DOHH2 (cell line): ENCODE results near the gene PARL.

Experiments
- EZH2phosphoT487 ChIP-seq: fragments of 200-600 bp; sonication (generic); IDR thresholded peaks from 2 replicates; pipeline ENCODE4 v1.6.1; 2017; ENCODE audit warnings: borderline replicate concordance, mild to moderate bottlenecking, antibody characterized with exemption, low read length, moderate library complexity, mixed read lengths
- TF ChIP-seq, protein P1 (sequence below): fragments of 200-600 bp; sonication (generic); IDR thresholded peaks from one replicate; pipeline ENCODE4 v1.5.1; 2014; ENCODE audit warnings: antibody characterized with exemption, mild to moderate bottlenecking, low read depth, low read length; ENCODE audit not compliant: poor library complexity, severe bottlenecking

DNA sequence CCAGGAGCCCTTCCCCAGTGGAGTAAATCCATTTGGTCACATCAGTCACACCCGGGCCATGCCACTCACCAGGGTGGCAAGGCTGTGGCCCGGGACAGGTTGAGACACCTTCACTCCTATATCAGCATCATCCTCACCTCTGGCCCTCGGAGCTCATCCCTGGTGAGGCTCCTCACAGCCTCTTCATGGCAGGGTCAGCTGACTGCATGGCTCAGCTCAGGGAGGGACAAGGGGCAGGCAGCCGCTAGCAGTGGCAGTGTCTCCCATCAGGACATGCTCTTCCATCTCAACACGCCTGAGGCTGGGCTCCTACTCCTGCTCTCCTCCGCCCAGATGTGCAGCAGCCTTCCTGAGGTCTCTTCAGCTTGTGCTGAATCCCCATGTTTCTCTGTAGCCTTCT, 26.4 kb upstream of the PARL start:
- TF ChIP-seq, protein P1, sequence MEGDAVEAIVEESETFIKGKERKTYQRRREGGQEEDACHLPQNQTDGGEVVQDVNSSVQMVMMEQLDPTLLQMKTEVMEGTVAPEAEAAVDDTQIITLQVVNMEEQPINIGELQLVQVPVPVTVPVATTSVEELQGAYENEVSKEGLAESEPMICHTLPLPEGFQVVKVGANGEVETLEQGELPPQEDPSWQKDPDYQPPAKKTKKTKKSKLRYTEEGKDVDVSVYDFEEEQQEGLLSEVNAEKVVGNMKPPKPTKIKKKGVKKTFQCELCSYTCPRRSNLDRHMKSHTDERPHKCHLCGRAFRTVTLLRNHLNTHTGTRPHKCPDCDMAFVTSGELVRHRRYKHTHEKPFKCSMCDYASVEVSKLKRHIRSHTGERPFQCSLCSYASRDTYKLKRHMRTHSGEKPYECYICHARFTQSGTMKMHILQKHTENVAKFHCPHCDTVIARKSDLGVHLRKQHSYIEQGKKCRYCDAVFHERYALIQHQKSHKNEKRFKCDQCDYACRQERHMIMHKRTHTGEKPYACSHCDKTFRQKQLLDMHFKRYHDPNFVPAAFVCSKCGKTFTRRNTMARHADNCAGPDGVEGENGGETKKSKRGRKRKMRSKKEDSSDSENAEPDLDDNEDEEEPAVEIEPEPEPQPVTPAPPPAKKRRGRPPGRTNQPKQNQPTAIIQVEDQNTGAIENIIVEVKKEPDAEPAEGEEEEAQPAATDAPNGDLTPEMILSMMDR = no peak
- no peak for TF ChIP-seq EZH2phosphoT487
